Uterus (tissue), 2 donors: ENCODE measurements around the gene RHBDD2.

Experiments used
- POLR2A ChIP-seq, 2 donors: fragments of 450-650 bp; IDR thresholded peaks; one replicate each; pipeline ENCODE4 v1.6.1; 2016; ENCODE audit warnings: antibody characterized with exemption in 2 of 2, mild to moderate bottlenecking in 1 of 2, moderate library complexity in 1 of 2
- TF ChIP-seq, protein P1 (sequence below), 4 experiments: fragments of 200-600 bp in 2 of 4; fragments of 450-650 bp in 2 of 4; sonication (generic) in 2 of 4; IDR thresholded peaks; one replicate each; pipeline ENCODE4 v1.5.1; 2016 to 2019; ENCODE audit warnings: antibody characterized with exemption in 4 of 4, mild to moderate bottlenecking in 2 of 4, moderate library complexity in 1 of 4

DNA sequence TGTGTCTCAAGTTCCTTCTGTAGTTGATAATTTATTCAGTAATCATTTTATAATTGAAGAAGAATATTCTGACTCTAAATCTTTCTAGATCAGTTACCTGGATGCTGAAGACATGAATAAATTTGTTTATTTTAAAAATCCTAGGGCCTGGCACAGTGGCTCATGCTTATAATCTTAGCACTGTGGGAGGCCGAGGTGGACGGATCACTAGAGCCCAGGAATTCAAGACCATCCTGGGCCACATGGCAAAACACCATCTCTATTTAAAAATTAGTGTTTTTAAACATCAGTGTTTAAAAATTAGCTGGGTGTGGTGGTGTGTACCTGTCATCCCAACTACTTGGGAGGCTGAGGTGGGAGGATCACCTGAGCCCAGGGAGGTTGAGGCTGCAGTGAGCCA lies 45.4 kb downstream of the RHBDD2 start:
- TF ChIP-seq, protein P1, sequence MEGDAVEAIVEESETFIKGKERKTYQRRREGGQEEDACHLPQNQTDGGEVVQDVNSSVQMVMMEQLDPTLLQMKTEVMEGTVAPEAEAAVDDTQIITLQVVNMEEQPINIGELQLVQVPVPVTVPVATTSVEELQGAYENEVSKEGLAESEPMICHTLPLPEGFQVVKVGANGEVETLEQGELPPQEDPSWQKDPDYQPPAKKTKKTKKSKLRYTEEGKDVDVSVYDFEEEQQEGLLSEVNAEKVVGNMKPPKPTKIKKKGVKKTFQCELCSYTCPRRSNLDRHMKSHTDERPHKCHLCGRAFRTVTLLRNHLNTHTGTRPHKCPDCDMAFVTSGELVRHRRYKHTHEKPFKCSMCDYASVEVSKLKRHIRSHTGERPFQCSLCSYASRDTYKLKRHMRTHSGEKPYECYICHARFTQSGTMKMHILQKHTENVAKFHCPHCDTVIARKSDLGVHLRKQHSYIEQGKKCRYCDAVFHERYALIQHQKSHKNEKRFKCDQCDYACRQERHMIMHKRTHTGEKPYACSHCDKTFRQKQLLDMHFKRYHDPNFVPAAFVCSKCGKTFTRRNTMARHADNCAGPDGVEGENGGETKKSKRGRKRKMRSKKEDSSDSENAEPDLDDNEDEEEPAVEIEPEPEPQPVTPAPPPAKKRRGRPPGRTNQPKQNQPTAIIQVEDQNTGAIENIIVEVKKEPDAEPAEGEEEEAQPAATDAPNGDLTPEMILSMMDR (IDR thresholded peaks at IDR 0.05), result no peak
- no peak for TF ChIP-seq POLR2A (IDR thresholded peaks at IDR 0.05)
